Lower leg skin (tissue), 4 donors: ENCODE data around the gene TRAF7. TPM values are rescaled to one million over a fixed set of nuclear protein-coding genes. Genes with fewer than 3 reads are reported as not detected.
A peak's percentile ranks its signal among the peaks of the same experiment; 100 is the strongest.
"Not testable (repeated sequence)": the region's sequence is repeated elsewhere in the genome, so short reads cannot be mapped to it uniquely, and the experiment has no call there.

Source experiments
- DNase-seq, 2 donors: peaks; one replicate each; pipeline ENCODE4 v3.0.0-alpha.2; 2019; ENCODE audit warnings: low spot score in 2 of 2
- H3K4me3 ChIP-seq: fragments of 200-600 bp; sonication (generic); 2 replicates; pipeline ENCODE4 v1.5.1; 2017; ENCODE audit warnings: mild to moderate bottlenecking, low read depth; ENCODE audit not compliant: poor library complexity, severe bottlenecking
- POLR2A ChIP-seq, 2 donors: fragments of 450-650 bp; IDR thresholded peaks; one replicate each; pipeline ENCODE4 v1.6.1; 2016 to 2017; ENCODE audit warnings: antibody characterized with exemption in 2 of 2, mild to moderate bottlenecking in 1 of 2, moderate library complexity in 1 of 2
- WGBS, 2 donors: methylation state at CpG; one replicate each; pipeline ENCODE4 v1.1.5; 2018; 5-methylcytosine and 5-hydroxymethylcytosine counted together
- intact Hi-C: fragments of 100-400 bp; cut with DNase I; formaldehyde crosslinking; loops from one replicate; pipeline ENCODE4 v1.15.0; 2023; ENCODE audit warnings: low total_unique reads
- total RNA-seq, 4 donors: library from RNA; depleted of rRNA; stranded (reverse); fragments of >200 nt; gene quantifications; one replicate each; pipeline ENCODE4 v1.1.0, GENCODE V29; 2016
- TF ChIP-seq, protein P1 (sequence below), 3 donors: fragments of 450-650 bp; IDR thresholded peaks; one replicate each; pipeline ENCODE4 v1.5.1; 2016; ENCODE audit warnings: antibody characterized with exemption in 3 of 3, mild to moderate bottlenecking in 3 of 3, moderate library complexity in 2 of 3

Gene TRAF7
- total RNA-seq = 10 to 100 TPM; 60.8 to 74.8 (median 68.9) TPM

DNA sequence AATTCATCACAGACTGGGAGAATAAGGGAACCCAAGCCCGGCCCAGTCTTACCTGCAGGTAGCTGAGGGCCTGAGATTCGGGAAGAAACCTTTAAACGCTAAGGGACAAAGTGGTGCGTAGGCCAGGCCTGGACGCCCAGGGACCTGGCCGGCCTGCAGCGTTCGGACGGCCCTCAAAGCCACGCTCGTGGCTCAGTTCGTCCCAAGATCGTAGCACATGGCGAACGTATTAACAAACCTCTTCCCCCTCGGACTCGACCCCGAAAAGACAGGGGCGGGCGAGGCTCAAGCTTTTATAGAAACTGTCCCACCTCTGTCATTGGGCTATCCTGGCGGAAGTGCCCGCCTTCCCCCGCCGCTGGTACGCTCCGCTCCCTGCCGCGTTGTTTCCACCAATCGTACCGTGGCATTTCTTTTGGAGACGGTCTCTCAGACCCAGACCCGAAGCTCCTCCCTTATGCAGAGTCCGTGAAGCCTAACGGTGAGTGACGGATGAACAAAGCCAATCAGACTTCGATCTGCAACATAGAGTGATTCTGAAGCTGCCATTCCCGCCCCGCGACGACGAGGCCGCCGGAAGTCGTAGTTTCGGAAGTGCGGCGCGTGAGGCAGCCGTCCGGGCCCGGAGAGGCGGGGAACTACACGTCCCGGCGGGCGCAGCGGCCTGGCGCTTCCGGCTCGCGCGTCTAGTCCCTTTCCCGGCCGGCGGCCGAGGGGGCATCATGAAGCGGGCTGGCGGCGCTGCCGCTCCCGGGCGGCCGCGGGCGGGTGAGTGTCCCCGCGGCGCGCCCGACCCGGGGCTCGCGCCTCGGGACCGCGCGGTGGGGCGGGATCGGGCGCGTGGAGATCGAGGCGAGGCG, at the start of gene TRAF7:
Gene TRAF7, plus strand, starts transcription at position 692 of the 860 bp plus-strand sequence. CDS start 8,139 bp downstream, outside the sequence.
- TF ChIP-seq POLR2A (IDR thresholded peaks at IDR 0.05) = peak in 1 of 2 donors; percentile 99
- TF ChIP-seq, protein P1, sequence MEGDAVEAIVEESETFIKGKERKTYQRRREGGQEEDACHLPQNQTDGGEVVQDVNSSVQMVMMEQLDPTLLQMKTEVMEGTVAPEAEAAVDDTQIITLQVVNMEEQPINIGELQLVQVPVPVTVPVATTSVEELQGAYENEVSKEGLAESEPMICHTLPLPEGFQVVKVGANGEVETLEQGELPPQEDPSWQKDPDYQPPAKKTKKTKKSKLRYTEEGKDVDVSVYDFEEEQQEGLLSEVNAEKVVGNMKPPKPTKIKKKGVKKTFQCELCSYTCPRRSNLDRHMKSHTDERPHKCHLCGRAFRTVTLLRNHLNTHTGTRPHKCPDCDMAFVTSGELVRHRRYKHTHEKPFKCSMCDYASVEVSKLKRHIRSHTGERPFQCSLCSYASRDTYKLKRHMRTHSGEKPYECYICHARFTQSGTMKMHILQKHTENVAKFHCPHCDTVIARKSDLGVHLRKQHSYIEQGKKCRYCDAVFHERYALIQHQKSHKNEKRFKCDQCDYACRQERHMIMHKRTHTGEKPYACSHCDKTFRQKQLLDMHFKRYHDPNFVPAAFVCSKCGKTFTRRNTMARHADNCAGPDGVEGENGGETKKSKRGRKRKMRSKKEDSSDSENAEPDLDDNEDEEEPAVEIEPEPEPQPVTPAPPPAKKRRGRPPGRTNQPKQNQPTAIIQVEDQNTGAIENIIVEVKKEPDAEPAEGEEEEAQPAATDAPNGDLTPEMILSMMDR (IDR thresholded peaks at IDR 0.05) = no peak
- intact Hi-C loops = no loop called here
- peak; percentile 100 for DNase-seq
- H3K4me3 ChIP-seq = peak within 1 kb of the TSS; percentile 69
- WGBS, 2 donors = 0 to 1% methylated on average over 35 to 45 of the region's 94 CpGs

DNA sequence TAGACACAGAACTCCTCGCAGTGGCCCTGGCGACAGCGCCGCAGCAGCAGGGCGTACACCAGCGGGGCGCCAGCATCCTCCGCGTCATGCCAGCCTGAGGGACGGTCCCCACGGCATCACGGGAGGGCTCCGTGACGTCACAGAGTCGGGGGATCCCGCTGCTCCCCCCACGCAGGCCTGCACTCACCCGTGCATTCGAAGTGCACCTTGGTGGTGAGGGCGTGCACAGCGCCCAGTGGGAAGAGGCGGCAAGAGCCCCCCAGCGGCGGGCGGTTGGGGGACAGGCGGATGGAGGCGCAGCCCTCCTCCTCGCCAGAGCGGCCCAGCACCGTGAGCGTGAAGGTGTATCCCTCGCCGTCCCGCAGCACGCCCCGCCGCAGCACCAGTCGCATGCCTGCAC, 49.4 kb upstream of the TRAF7 start:
- 93% methylated on average over 14 to 24 of the region's 38 CpGs for WGBS, 2 donors
- intact Hi-C loops, DNase-seq, H3K4me3 ChIP-seq: not testable (repeated sequence)

DNA sequence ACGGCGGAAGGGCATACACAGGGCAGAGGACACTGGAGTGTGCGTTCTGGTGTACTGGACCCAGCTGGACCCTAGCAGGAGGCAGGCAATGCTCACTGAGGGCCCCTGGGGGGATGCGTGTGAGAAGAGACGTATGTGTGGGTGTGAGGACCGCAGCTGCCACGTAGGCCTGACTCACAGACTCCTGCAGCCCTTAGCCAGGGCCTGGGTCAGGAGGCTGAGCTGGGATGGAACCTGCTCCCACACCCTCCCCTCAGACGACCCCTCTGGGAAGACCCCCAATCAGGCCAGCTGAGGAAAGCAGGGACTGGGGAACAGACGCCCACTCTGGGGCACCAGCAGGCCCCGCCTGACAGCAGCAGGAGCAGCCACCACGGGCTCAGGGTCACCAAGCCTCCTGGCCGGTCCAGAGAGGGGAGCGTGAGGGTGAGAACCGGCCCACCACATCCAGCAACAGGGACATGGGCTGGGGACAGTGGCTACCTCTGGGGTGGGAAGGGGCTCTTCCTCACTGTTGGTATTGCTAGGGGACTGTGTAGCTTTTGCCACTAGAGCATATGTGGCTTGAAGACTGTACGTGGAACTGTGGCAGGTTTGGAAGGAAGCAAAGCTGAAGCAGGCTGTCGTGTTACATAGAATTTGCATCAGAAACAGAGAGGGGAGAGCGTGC, 48.3 kb upstream of the TRAF7 start:
- not testable (repeated sequence) for H3K4me3 ChIP-seq

DNA sequence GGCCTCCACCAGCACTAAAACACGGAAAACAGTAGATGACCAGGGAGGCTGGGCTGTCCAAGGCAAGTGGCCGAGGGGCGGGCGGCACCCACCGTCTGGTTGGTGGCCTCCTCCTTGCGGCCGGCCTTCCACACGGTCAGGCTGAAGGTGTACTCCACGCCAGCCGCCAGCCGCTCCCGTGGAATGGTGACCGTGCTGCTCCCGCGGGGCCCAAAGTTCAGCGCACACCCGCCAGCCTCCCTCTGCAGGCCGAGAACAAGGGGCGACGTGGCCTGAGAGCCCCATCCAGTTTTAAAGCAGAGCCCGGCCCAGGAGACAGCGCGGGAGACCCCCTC, 47.8 kb upstream of the TRAF7 start:
- DNase-seq, H3K4me3 ChIP-seq, intact Hi-C loops: not testable (repeated sequence)
- 88 to 97% methylated on average over 12 to 18 of the region's 23 CpGs for WGBS, 2 donors

More for the DNA sequence above, 48.3 kb upstream of the TRAF7 start:
- intact Hi-C loops, DNase-seq: not testable (repeated sequence)
- WGBS, 2 donors = 75 to 87% methylated on average over 16 to 17 of the region's 17 CpGs

DNA sequence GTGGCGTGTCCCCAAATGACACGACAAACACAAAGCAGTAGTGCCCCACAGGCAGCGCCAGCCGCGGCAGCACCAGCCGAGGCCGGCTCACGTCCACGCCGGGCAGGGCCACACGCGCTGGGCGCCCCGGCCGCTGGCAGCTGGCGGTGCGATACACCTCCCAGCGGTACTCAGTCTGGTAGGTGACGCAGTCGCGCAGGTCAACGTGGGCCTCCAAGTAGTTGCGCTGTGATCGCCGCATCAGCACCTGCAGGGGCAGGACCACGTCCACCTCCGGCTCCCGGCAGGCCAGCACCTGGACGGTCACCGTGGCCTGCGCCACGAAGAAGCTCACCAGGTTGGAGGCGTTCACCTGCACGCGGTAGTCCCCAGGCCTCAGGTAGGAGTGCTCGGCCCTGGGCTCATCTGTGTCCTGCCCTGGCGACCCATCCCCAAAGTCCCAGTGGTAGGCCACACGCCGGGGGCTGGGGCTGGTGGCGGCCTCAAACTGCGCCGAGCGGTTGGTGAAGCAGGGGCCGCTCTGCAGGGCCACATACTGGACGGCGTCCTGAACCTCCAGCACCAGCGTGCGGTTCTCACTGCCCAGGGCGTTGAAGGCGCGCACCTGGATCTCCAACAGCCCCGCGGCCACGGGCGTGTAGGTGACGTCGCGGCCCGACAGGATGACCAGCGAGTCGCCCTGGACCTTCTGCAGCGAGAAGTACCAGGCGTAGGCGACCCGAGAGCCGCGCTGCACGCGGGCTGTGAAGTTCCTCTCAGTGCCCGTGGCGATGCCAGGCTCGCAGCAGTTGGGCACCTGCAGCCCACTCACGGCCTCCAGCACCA, 46.9 kb upstream of the TRAF7 start:
- intact Hi-C loops, H3K4me3 ChIP-seq, DNase-seq: not testable (repeated sequence)
- WGBS, 2 donors = 96 to 97% methylated on average over 47 to 58 of the region's 73 CpGs

DNA sequence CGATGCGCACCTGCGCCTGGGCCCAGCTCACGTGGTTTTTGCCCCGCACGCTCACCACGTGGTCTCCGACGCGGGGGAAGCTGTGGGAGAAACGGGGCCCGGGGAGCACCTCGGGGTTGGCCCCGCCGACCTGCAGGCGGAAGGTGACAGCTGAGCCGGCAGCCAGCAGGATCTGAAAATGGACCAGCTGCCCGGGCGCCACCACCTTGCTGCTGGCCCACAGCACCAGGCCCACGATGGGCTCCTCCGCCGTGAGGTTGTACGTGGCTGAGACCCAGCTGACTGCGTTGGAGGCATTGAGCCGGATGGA, 46.4 kb upstream of the TRAF7 start:
- 93 to 94% methylated on average over 23 to 24 of the region's 25 CpGs for WGBS, 2 donors
- DNase-seq, intact Hi-C loops, H3K4me3 ChIP-seq: not testable (repeated sequence)

DNA sequence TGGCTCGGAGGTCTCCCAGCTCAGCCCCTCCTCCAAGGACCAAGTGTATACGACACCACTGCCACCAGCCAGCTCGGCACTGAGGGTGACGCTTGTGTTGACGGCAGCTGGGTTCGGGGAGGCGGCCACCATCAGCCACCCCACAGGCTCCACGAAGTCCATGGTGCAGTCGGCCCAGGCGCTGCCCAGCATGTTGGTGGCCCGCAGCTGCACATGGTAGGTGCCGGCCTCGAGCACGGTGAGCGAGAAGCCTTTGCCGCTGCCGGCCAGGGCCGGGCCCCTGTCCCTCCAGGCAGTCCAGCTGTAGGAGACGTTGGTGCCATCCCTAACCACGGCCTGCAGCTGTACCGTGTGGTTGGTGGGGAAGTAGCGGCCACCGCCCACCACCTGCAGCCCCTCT, 45.7 kb upstream of the TRAF7 start:
- WGBS, 2 donors = 85 to 95% methylated on average over 10 to 12 of the region's 23 CpGs
- DNase-seq, intact Hi-C loops, H3K4me3 ChIP-seq: not testable (repeated sequence)

DNA sequence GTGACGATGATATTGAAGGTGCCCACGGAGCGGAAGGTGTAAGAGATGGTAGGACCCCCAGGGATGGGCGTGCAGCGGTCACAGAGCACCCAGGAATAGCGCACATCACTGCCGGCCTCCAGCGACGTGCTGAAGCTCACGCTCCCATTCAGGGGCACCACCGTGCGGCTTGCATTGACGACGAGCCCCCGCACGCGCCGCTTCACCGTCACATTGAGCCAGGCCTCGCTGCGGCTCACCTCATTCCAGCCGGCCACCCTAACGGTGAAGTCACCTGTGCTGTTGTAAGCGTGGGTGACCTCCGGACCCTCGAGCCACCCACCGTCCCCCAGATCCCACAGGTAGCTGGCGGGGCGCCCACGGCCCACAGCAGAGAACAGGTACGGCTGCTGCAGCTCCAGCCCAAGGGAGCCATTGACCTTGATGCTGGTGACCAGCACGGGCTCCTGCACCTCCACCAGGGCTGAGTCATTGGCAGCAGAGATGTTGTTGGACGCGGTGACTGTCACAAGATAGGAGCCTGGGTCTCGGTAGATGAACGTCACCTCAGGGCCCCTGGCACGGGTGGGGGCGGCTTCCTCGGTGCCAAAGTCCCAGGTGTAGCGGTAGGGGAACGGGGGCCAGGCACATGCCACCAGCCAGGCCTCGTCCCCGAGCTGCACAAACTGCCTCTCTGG, 45.1 kb upstream of the TRAF7 start:
- H3K4me3 ChIP-seq, intact Hi-C loops, DNase-seq: not testable (repeated sequence)
- WGBS, 2 donors = 89 to 93% methylated on average over 23 to 38 of the region's 43 CpGs

DNA sequence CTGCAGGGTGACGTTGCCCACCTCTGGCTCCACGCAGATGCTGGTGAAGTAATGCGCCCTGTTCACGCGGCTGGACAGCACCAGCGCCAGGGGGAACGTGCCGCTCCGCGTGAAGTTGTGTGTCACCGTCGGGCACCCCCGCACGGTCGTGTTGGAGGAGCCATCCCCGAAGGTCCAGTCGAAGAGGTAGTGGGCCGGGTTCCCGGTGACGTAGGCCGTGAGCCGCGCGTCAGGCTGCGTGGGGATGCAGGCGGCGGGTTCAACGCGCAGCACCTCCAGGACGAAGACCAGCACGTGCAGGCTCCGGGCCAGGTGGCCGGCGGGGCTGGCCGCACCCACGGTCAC, 44.6 kb upstream of the TRAF7 start:
- H3K4me3 ChIP-seq, intact Hi-C loops, DNase-seq: not testable (repeated sequence)
- 93 to 99% methylated on average over 18 to 20 of the region's 36 CpGs for WGBS, 2 donors

DNA sequence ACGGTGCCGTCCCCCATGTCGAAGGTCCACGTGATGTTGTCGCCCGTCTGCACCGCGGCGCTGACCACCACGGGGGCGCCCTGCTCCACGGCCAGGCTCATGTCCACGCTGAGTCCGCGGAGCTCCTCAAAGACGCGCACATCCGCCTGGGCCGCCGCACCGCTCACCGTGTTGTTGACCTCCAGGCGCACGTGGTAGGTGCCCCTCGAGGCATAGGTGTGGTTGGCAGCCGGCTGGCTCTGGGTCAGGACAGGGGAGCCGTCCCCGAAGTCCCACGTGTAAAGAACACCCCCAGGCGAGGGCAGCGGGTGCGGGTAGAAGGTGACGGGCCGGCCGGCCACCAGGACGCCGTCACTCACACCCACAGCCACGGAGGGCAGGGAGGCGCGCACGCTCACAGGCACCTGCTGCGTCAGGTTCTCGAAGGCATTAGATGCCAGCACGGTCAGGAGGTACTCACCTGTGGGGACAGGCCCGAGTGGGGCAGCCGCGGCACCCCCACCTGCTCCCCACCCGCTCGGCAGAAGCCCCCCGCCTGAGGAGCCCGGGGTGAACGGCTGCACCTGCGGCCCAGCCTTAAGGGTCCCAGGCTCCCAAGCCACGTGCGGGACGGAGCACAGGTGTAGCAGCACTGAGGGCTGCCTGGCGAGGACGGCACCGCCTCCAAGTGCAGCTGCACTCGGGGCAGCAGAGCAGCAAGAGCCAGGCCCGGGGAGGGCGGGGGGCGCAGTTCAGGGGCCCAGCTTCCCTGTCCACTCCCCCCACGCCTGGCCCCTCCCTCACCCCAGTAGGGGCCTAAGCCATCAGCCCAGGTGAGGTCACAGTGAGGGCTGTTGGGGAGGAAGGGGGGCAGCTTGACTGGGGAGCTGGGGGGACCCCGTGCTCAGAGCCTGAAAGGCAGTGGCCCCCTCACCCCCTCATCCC, 43.9 kb upstream of the TRAF7 start:
- H3K4me3 ChIP-seq, DNase-seq, intact Hi-C loops: not testable (repeated sequence)
- 91% methylated on average over 46 to 49 of the region's 65 CpGs for WGBS, 2 donors

DNA sequence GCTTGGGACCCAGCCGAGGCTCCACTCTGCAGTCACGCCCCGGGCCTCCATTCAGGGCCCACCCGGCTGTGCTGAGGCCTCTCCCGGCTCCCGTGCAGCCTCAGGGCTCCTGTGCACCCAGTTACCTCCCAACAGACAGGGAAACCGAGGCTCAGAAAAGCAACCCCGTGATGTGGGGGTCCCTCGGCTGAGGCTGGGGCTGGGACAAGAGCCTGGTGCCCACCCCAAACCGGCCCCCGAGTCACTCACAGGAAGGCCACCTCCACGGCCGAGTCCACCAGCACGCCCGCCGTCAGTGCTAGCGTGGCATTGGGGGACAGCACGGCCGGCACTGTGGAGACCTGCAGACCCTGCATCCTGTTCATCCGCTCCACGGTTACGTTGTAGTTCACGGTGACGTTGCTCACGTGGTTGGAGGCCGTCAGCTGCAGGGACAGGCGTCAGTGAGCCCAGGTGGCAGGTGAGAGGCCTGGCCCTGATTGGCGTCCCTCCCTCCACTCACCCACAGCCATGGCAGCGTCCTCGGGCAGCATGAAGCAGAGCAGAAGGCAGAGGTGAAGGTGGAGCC, 43.0 kb upstream of the TRAF7 start:
- H3K4me3 ChIP-seq, DNase-seq, intact Hi-C loops: not testable (repeated sequence)
- WGBS, 2 donors = 78 to 81% methylated on average over 16 to 19 of the region's 30 CpGs

DNA sequence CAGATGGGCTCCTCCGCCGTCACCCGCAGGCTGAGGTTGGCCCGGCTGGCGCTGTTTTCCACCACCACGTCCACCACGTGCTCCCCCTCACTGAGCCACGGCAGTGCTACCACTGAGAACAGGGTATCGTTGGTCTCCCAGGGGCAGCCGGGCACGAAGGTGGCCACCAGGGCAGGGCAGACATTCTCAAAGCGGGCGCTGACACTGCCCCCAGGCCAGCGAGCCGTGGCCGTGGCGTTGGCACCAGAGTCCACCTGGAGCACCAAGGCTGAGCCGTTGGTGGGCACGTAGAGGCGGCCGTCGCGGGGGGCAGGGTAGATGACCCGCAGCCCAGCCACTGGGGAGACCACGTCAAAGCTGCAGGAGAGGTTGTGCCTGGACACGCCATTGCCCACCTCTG, 41.4 kb upstream of the TRAF7 start:
- DNase-seq, H3K4me3 ChIP-seq, intact Hi-C loops: not testable (repeated sequence)
- WGBS, 2 donors = 92 to 93% methylated on average over 16 to 22 of the region's 26 CpGs
